HG02571 (cell line): ENCODE measurements around the gene HOTAIR.

ENCODE experiments used
- ATAC-seq: cut with Tn5 transposase; IDR thresholded peaks from one replicate; pipeline ENCODE4 v1.9.1; 2021; ENCODE audit warnings: mild to moderate bottlenecking, moderate library complexity; ENCODE audit not compliant: unreplicated experiment

The HOTAIR gene

DNA sequence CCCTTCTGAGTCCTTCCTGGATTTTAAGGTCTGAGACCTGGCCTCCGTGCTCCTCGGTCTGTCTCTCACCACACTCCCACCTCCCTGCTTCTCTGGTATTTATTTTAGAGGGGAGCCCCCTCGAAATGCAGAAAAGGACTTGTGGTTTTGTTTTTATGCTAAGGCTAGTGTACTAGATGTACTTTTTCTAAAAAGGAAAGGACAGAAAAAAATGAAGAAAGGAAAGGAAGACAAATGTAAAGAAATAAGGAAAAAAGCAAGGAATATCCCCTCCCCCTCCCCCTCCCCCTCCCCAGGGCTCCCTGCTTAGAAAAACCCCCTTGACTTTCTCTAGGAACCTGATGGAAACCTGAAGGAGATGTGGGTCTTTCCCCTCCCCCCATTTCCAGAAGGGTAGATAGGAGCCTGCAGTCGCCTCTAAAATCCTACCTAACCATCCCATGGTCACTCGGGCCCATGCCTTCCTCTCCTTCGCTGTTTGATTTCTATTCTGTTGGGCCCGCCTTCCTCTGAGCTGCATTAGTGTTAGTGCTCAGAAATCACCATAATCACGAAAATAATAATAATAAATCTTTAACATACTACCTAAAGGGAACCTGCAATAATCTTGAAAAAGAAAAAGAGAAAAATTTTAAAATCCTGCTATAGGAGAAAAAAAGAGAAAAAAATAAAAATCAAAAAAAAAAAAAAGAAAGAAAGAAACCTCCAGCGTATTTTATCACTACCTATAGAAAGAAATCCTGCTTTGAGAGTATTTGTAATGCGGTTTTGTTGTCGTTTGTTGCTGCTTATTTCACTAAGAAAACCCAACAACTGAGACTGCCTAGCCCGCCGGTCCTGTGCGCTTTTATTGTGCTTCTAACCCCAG is 37.1 kb upstream of the HOTAIR start:
- ATAC-seq: no peak

- ATAC-seq: no peak
Measured at GRCh38 chr12:54010972-54011664, 36.4 kb upstream of the HOTAIR start.

DNA sequence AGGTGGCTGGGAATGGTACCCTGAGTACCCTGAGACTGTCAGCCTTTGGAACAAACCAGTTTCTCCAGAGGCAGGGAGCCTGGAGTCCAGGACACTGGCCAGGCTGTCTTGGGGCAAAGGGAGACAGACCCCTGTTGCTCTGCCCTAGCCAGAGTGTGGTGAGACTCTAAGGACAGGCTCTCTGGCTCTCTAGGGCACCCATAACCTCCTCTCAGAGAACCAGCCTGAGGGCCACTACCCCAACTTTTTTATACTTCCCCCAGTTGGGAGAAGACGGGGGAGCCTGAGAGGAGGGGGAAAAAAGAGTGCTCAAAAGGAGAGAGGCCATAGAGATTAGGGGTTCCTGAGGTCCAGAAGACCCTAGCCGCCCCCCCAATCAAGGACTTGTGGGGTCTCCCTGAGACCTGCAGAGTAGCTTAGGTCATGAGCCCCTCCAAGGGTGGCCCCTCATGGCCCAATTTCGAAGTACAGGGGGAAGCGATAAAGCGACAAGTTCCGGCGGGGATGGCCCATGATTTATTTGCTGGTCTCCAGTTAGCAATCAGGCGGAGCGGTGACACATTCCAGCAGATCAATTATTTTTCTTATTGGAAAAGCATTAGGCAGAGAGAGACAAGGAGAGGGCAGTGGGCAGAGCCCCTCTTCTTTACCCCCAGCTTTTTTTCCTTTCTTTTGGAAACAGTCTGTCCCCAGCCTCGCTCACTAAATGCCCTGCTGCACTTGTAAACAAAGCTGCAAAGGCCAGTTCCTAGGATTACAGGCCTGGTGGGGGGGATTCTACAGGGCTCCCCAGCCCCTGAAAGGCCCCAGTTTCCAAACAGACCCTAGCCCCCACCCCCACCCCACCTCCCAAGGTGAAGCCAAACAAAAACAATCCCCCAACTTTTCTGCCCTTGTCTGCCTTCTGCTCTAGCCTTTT is 35.6 kb upstream of the HOTAIR start:
- ATAC-seq: no peak

DNA sequence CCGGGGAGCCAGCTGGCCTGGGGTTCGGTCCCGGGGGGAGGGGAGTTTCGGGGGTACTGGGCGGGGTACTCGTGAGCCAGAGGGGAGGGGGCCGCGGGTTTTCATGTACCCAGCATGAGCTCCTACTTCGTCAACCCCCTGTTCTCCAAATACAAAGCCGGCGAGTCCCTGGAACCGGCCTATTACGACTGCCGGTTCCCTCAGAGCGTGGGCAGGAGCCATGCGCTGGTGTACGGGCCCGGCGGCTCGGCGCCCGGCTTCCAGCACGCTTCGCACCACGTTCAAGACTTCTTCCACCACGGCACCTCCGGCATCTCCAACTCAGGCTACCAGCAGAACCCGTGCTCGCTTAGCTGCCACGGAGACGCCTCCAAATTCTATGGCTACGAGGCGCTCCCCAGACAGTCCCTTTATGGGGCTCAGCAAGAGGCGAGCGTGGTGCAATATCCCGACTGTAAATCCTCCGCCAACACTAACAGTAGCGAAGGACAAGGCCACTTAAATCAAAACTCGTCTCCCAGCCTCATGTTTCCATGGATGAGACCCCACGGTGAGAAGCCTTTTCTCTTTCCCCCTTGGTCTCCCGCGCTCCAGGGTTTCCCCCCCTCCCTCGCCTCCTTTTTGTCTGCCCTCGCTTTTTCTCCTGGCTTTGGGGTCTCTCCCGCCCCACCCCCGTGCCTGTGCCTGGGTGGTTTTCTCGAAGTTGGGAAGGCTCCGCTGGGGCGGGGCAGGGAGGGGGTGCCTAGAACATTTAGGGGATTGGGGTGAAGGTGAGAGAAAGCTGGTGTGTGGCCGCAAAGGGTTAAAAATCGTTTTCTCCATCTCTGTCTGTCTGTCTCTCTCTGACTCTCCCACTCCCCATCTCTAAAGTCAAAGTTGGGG is 34.7 kb upstream of the HOTAIR start:
- no peak for ATAC-seq

- ATAC-seq: no peak
Measured at GRCh38 chr12:54008260-54008552, 33.5 kb upstream of the HOTAIR start.

DNA sequence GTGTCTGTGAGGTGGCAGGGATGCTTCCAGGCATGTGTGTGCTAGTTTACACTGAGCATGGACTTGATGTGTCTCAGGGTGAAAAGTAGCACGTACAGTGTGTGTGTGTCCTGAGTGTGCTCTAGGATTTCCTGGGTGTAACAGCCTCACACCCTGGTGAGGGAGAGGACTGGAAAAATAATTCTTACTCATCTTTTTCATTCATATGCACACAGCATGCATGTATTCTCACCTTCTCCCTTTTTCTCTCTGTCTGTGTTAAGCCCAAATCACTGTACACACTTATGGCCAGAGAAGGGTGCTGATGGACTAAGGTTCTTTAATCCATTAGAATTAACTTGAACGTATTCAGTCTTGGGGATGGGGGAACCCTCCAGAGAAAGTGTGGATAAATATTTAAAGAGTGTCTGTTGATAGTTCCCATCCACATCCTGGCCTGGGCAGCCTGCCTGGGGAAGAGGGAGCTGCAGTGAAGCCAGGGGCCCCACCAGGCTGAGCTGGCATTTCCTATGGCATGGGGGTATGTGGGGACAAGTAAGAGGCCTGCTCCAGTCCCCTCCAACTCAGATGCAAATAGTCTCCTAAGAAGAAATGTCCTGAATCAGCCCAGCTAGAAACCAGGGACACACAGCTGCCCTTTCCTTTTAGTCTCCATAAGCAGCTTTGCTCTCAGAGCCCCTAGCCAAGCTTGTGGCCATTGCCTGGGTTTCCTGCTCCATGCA is 32.9 kb upstream of the HOTAIR start:
- ATAC-seq: no peak

GRCh38 chr12:54006559-54007220 is 31.9 kb upstream of the HOTAIR start:
- ATAC-seq: no peak

- ATAC-seq: peak; percentile 59
Measured at GRCh38 chr12:54005853-54006558, 31.3 kb upstream of the HOTAIR start.

DNA sequence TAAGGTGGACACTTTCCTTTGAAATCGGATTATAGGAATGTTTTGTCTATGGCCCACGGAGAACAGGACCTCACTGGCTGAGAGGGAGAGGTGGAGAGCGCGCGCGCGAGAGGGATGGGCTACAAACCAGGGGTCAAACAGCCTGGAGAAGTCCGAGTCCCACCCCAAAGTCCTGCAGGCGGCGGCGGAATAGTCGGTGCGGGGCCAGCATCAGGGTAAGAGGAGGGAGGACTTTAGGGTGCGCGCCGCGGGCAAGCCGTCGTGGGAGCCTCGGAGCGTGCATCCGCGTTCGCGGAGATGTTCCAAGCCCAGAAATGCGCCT is 30.7 kb upstream of the HOTAIR start:
- no peak for ATAC-seq

DNA sequence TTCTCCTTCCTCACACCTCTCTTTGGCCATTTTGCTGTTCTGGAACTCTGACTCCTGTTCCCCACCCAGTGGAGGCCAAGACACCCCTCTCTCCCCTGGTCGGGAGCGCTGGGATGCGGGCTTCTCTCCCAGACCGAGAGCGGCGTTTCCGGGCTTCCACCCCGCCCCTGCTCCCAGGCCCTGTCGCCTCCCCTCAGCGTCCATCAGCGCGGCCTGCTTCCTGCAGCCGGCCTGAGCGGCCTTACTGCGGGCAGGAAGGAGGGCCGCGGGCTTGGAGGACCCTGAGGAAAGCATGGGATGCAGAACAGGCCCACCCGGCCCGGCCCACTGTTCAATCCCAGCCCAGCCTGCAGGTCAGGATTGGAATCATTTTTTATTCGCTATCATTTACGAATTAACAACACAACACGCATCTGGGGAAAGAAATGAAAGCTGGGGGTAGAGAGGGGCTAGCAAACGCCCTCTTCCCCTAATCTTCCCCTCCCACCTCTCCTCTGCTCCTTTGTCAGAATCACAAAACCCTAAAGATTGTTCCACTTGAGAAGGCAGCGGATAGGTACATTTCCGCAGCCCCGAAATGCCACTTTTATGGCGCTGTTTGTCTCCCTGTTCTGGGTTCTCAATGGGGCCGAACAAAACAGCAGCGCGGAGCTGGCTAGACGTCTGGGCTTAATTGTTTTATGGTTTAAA is 30.2 kb upstream of the HOTAIR start:
- no peak for ATAC-seq

GRCh38 chr12:54004063-54004840 is 29.5 kb upstream of the HOTAIR start:
- ATAC-seq: no peak

- no peak for ATAC-seq
Measured at GRCh38 chr12:54003625-54004024, 28.9 kb upstream of the HOTAIR start.

DNA sequence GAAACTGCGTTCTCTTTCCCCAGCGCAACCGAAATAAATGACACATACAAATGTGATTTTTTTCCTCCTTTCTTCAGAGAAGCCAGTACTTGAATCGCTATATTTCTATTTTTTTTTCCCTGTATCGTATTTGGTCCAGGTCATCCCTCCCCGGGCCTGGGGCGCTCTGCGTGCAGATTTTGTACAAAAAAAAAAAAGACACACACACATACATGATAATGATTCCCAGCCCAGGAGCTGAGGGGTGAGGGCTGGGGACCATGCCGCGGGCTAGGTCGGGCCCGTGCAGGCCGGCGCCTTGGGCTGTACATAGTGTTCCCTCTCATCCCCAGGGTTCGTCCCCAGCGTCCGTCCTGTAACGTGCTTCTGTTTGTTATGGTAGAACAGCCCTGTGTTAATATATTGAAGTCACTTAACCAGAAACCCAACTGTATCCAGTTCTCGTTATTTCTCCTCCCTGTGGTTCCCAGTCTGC is 28.2 kb upstream of the HOTAIR start:
- no peak for ATAC-seq

GRCh38 chr12:54002278-54002914 is 27.6 kb upstream of the HOTAIR start:
- no peak for ATAC-seq

GRCh38 chr12:54001283-54002187 is 26.8 kb upstream of the HOTAIR start:
- no peak for ATAC-seq
